ENCODE data around the gene XKR7. TPM values are rescaled to one million over a fixed set of nuclear protein-coding genes. Genes with fewer than 3 reads are reported as not detected.

Gene XKR7
- total RNA-seq, 3 donors from 2014 or later (not counting 1 experiment from before 2014, with no cell fraction given), result not detected

- peaks cover under 1% of the 10 kb centered on the region for H3K4me1 ChIP-seq (ENCODE audit: control insufficient read depth, insufficient read depth, low read length)
- H3K4me3 Mint-ChIP-seq, result no peak overlapping the region
- H3K4me3 ChIP-seq (ENCODE audit: low read length), result no peak overlapping the region
- no peak for TF ChIP-seq CTCF (IDR thresholded peaks at IDR 0.05)
- H3K36me3 Mint-ChIP-seq, result no peaks in the 10 kb centered on the region
- H3K27ac ChIP-seq (ENCODE audit: low read length), result no peak overlapping the region
- H3K4me1 Mint-ChIP-seq, result peaks cover 4% of the 10 kb centered on the region in 2 donors
- no peaks in the 10 kb centered on the region for H3K9me3 Mint-ChIP-seq
- DNase-seq, result no peak
- peaks cover 37 to 53% of the 10 kb centered on the region in 2 donors for H3K27me3 Mint-ChIP-seq (ENCODE audit: low read depth in 2 of 2)
- no peak for ATAC-seq
- H3K36me3 ChIP-seq (ENCODE audit: control insufficient read depth, insufficient read depth, low read length), result no peaks in the 10 kb centered on the region
- H3K9me3 ChIP-seq (ENCODE audit: control insufficient read depth, insufficient read depth, low read length), result no peaks in the 10 kb centered on the region
- H3K27me3 ChIP-seq (ENCODE audit: control insufficient read depth, insufficient read depth, low read length), result peaks cover under 1% of the 10 kb centered on the region
- intact Hi-C loops (cut with micrococcal nuclease), result no loop called here
- H3K27ac Mint-ChIP-seq, result no peak overlapping the region
- WGBS (ENCODE audit: insufficient coverage), result 89% methylated on average over 3 of the region's 3 CpGs
These were observed 78.0 kb downstream of the XKR7 start for GRCh38 chr20:32045999-32046398.

GRCh38 chr20:32050324-32050841 lies 82.4 kb downstream of the XKR7 start:
- no peak for ATAC-seq
- H3K27me3 Mint-ChIP-seq (ENCODE audit: low read depth in 2 of 2), result peaks cover 51 to 52% of the 10 kb centered on the region in 2 donors
- Histone ChIP-seq H3K4me3 (ENCODE audit: low read length) (no peak overlapping the region), H3K9me3 (ENCODE audit: control insufficient read depth, insufficient read depth, low read length) (no peaks in the 10 kb centered on the region), H3K4me1 (ENCODE audit: control insufficient read depth, insufficient read depth, low read length) (peaks cover 24% of the 10 kb centered on the region), H3K36me3 (ENCODE audit: control insufficient read depth, insufficient read depth, low read length) (no peaks in the 10 kb centered on the region), H3K27me3 (ENCODE audit: control insufficient read depth, insufficient read depth, low read length) (peaks cover 10% of the 10 kb centered on the region), H3K27ac (ENCODE audit: low read length) (no peak overlapping the region)
- no peaks in the 10 kb centered on the region for H3K9me3 Mint-ChIP-seq
- 93% methylated on average over 4 of the region's 4 CpGs for WGBS (ENCODE audit: insufficient coverage)
- TF ChIP-seq CTCF (IDR thresholded peaks at IDR 0.05), result no peak
- peaks cover 15 to 17% of the 10 kb centered on the region in 2 donors for H3K4me1 Mint-ChIP-seq
- H3K36me3 Mint-ChIP-seq, result no peaks in the 10 kb centered on the region
- no peak overlapping the region for H3K27ac Mint-ChIP-seq
- no peak overlapping the region for H3K4me3 Mint-ChIP-seq
- intact Hi-C loops (cut with micrococcal nuclease), result no loop called here
- no peak for DNase-seq

GRCh38 chr20:32050851-32051556 lies 83.1 kb downstream of the XKR7 start:
- Mint-ChIP-seq H3K4me1 (peaks cover 15 to 17% of the 10 kb centered on the region in 2 donors), H3K9me3 (no peaks in the 10 kb centered on the region), H3K4me3 (peak overlapping the region; percentile 81), H3K36me3 (no peaks in the 10 kb centered on the region), H3K27ac (peak overlapping the region in 1 of 2 donors; percentile 5), H3K27me3 (ENCODE audit: low read depth in 2 of 2) (peaks cover 45 to 48% of the 10 kb centered on the region in 2 donors)
- ATAC-seq, result peak in 2 of 3 donors; percentile 18 to 61
- H3K9me3 ChIP-seq (ENCODE audit: control insufficient read depth, insufficient read depth, low read length), result no peaks in the 10 kb centered on the region
- intact Hi-C loops (cut with micrococcal nuclease), result no loop called here
- no peaks in the 10 kb centered on the region for H3K36me3 ChIP-seq (ENCODE audit: control insufficient read depth, insufficient read depth, low read length)
- H3K4me3 ChIP-seq (ENCODE audit: low read length), result no peak overlapping the region
- 14% methylated on average over 16 of the region's 17 CpGs for whole genome bisulfite sequencing (ENCODE audit: insufficient coverage)
- H3K27me3 ChIP-seq (ENCODE audit: control insufficient read depth, insufficient read depth, low read length), result peaks cover 10% of the 10 kb centered on the region
- H3K4me1 ChIP-seq (ENCODE audit: control insufficient read depth, insufficient read depth, low read length), result peaks cover 24% of the 10 kb centered on the region
- peak overlapping the region; percentile 64 for H3K27ac ChIP-seq (ENCODE audit: low read length)
- no peak for DNase-seq
- TF ChIP-seq CTCF (IDR thresholded peaks at IDR 0.05), result no peak
